Erythroblast (primary cell): ENCODE data around the gene ITPR2.

Source experiments
- GATA1 ChIP-seq: IDR thresholded peaks from 2 replicates; pipeline ENCODE4 v1.6.1; 2011; ENCODE audit warnings: low read depth, mild to moderate bottlenecking, control low read depth, low read length, moderate library complexity
- POLR2A ChIP-seq: IDR thresholded peaks from 2 replicates; pipeline ENCODE4 v1.6.1; 2011; ENCODE audit warnings: mild to moderate bottlenecking, low read length

DNA sequence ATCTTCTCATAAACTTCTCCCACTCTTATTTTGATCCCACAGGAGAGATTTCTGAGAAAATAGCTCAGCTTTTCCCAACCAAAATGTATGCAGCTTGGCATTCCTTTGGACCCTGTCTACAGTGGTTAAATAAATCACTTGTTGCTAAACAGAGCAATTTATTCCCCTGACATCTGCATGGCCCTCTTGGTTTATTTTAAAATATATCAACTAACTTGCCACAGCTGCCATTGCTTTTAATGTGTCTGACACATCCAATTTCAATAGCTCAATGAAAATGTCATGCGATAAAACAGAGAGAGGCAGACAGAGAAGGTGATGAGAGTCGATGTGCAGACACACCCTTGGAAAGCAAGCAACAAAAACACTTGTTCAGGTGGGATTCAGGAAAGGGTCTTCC, 509.3 kb downstream of the ITPR2 start:
- TF ChIP-seq POLR2A (no peak), GATA1 (no peak)
